DMS153 treated with DMSO at 0.1 percent for 48 hours (cell line): ENCODE measurements around the gene SLC35F1.
"Not testable (repeated sequence)": the region's sequence is repeated elsewhere in the genome, so short reads cannot be mapped to it uniquely, and the experiment has no call there.

Experiments used
- DNase-seq: peaks from one replicate; lab custom pipeline; 2025; ENCODE audit not compliant: unreplicated experiment; lab: John Stamatoyannopoulos, UW

The SLC35F1 gene

DNA sequence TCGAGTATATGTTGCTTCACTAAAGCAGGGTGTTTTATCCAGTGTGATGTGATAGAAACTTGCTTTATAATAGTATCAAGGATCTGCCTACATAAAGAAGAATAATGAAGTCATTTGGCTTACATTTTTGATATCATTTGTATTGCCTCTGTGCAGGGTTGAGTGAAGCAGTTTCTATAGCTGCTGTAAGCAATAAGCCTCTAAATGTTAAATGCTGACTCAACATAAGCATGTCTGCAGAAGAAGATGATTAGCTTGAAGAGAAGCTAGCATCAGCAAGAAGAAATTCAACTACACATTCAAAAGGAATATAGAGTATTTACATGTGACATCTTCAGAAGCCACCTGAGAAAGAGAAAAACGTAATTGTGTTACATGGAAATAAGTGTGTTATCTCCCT, 17.6 kb downstream of the SLC35F1 start:
- no peak for DNase-seq

DNA sequence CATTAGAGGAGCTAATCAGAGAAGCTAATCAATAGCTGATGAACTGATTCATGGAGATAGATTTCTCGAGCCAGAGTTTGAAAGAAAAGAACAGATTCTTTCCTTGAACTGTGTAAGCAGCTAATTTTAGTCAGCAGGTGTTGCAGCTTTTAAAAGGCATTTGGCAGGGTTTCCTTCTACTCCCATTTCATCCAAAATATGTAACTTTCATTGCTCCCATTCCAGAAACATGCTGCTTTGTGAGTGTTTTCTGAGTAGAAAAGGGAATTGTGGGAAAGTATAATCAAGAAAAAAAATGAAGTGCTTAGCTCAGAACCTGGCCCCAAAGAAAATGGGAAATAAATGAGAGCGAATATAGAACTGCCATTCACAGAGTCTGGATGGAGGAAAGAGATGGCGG, 20.8 kb downstream of the SLC35F1 start:
- DNase-seq: no peak

DNA sequence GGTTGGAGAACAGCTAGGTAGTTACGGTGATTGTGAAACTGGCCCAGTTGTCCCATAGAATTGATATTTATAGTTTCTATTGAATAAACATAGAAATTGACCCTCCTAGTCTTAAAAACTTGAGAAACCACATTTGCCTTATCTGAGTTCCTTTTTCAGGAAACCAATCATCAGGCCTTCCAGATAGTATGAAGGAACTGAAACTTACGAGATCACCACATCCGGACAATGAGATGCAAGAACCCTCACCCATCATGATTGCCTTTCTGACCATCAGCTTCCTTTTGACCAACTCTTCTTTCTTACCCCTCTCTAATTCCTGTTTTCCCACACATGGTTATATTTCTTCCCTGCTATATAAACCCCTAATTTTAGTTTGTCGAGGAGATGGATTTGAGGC, 21.8 kb downstream of the SLC35F1 start:
- no peak for DNase-seq

DNA sequence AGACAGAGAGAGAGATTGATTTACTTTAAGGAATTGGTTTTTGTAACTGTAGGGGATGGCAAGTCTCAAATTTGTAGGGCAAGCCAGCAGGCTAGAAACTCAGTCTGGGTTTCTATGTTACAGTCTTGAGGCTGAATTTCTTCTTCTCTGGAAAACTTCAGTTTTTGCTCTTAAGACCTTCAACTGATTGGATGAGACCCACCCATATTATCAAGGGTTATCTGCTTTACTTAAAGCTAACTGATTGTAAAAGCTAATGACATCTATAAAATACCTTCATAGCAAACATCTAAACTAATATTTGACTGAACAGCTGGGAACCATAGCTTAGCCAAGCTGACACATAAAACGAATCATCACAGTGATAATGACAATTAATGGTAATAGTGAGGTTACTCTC, 22.4 kb downstream of the SLC35F1 start:
- DNase-seq: no peak

DNA sequence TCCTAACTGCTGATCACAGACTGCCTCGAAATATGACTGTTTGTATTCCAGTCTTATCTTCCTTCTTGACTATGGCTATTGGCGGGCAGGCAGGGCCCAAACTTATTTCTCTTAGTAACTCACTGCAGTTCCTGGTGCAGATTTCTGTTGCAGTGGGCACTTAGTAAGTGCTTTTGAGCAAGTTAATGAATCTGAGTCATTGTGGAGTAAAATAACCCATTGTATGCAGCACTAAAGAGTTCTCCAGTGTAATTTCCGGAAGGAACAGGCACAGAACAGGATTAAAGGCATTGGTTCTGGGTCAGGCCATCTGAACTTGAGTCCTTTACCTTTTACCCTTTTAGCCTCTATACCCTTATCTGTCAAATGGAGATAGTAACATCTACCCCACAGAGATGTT, 23.6 kb downstream of the SLC35F1 start:
- DNase-seq: no peak

DNA sequence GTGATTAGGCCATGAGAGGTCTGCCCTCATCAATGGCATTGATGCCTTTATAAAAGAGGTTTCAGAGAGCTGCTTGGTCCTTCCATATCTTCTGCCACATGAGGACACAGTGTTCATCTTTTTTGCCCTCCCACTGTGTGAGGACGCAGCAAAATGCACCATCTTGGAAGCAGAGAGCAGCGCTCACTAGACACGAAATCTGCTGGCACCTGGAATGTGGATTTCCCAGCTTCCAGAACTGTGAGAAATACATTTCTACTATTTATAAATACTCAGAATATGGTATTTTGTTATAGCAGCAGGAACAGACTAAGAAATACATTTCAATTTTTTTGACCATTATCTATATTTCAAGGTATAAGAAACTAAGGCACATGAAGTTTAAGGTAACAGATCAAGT, 24.9 kb downstream of the SLC35F1 start:
- no peak for DNase-seq

DNA sequence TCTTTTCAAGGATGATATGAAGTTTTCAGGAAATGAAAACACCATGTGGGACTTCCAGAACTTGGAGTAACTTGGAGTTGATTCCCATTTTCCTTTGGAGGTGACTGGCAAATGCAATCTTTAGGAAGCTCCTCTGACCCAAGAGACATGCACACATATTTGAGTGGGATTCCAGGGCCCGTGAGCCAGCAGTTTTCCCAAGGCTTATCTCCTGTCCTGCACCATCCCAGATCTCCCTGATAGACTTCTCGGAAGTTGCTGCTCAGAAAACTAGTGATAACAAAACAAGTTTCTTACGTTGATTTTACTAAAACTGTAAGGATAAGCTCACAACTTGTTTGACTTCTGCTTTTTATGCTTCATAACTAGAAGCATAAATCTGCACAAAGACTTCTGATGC, 25.6 kb downstream of the SLC35F1 start:
- DNase-seq: no peak

DNA sequence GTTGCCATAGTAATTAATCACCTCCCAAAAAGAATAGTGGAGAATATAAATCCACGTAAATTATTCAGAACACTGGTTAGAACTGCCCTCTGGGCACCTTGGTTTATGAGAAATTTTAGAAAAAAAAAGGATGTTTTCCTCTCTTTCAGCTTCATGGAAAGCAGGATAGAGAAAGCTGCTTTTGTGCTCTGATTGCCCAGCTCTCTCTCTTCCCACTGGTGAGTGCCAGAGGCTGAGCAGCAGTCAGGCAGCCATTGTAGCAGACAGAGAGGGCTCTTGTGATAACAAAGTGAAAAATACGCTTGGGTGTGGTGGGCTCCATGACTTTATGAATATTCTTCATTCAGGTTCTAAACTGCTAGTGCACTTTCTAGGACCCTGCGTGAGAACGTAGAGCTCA, 26.4 kb downstream of the SLC35F1 start:
- DNase-seq: no peak

DNA sequence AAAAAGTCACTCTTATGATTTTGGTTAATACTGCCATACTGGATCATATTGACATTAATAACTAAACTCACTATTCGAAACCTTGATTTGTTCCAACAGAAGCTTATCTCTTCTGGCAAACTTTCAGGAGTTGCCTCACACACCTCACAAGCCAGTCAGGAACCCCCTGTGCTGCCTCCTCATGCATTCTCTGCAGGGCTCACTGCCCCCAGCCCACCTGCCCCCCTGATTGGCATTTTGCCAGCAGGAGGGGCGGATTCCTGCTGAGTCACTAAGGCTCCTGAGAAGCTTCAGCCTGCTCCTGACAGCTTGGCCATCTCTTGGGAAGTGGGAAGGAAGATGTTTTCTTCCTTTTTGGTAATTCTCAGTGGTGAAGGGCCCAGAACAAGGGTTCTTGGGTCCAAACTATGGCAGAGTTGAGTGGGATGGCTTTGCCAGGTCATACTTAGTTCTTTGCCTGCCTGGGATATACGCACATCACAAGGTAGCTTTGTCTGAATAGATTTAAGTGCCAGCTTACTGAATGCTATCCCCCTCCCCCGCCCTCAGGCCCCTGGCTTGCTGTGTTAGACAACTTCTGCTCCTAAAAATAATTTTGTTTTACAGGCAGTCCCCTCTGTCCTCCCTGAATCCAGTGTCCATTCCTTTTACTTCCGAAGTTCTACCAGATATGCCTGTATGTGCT, 31.4 kb downstream of the SLC35F1 start:
- no peak for DNase-seq

DNA sequence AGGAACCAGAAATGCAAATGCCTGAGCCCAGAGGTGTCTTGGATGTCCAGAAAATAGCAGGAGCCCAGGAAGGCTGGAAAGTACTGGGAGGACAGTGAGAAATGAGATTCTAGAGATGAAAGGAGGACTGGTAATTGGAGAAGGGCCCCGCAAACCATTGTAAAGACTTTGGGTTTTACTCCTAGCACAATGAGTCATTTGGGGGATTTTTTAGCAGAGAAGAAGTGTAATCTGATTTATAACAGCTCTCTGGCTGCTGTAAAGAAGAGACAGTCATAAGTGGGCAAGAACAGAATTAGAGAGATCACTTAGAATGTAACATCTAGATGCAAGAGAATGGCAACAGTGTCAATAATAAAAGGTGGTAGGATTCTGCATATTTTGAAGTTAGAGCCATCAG, 40.2 kb downstream of the SLC35F1 start:
- no peak for DNase-seq

DNA sequence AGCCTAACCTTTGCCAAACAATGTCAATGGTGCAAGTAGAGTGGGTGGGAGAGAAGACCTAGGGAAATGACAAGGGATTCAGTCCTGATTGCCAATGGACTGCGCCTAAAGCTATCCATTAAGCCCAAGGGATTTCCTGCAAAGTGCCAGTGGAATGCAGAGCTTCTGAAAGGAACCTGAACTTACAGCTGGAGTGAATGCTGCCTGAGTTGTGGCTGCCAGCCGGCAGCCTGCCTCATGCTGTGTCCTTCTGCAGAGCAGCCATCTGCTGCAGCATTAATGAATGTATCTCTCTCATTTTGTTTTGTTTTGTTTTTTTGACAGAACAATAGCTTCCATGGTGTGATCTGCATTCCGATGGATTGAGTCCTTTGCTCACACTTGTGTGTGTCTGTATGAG, 44.7 kb downstream of the SLC35F1 start:
- DNase-seq: no peak

DNA sequence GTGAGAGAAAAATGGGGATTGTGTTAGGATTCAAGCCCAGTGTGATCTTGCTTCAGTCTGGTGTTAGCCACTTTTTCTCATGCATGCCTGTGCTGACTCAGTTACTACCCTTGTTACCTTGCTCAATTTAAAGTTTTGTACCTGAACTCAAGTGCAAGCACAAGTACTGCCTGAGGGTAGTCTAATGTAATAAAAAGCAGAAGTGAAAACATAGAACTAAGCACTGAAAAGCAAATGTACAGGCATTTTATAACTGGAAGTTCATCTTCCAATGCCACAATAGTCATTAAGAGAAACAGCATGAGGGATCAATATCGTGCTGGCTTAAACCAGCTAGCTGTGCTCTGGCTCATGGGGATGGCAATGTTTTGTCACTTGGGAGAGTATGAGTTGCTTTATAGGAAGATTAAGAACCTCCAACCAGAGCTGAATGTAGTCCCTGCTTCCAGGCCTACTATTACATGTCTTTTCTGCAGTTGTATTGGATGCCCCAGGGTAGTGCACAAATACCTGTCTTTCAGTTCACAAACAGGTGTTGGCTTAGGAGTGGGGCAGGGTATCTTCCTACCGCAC, 48.7 kb downstream of the SLC35F1 start:
- DNase-seq: no peak

DNA sequence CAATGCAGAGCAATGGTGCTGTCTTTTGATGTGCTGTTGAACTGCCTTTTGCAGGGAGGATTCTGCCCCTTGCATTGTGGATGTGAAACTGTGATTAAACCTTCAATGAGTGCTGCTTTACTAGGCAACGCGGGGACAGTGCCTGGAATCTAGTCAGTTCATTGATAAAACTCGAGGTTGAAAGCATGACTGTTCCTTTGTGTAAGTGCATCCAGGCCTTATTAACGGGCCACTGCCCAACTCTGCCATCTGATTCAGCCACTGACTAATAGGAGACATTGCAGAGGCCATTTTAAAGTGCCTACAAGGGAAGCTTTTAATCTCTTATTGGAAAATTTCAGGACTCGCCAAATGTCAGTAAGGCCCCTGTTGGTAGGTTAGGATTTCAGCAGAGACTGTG, 49.3 kb downstream of the SLC35F1 start:
- DNase-seq: no peak

DNA sequence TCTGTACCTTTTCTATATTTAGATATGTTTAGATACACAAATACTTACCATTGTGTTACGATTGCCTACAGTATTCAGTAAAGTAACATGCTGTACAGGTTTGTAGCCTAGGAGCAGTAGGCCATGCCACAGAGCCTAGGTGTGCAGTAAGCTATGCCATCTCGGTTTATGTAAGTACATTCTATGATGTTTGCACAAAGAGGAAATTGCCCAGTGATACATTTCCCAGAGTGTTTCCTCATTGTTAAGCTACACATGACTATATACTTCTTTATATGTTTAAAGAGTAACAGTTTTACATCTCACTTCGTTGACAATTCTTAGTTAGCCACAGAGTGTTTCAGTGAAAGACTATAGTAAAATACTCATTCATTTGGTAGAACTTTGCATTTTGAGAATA, 51.5 kb downstream of the SLC35F1 start:
- no peak for DNase-seq

DNA sequence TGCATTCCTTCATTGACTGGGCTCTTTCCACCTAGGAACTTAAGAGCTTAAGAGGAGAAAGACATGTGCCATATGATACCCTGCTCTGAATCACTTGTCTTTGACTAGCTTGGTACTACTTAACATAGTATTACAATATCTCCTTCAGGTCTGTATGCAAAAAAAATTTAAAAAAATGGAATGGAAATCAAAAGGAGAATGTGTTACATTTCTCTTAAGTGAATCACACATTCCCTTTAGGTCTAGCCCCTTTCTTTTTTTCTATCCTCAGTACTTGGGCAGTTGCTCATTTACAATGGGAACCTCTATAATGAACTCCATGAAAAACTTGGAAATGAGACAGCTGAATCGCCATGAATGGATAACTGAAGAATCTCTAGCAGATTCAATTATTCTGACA, 53.8 kb downstream of the SLC35F1 start:
- DNase-seq: no peak

DNA sequence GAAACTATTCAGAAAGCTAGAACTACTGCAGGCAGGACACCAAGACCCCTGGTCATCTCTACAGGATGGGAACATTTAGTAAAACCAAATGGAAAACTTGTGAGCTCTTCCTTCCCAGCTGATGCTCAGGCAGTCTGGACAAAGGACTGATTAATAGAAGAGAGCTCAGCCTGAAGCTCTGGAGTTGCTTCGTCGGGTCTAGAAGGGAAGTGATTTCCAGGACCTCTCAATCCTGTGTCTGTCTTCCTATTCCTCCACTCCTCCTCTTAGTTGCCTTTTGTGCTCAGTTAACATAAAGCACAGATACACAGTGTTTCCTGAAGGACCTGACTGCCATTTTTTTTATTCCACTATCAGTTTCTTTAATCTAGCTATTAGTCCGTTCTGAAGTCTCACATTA, 54.2 kb downstream of the SLC35F1 start:
- no peak for DNase-seq

DNA sequence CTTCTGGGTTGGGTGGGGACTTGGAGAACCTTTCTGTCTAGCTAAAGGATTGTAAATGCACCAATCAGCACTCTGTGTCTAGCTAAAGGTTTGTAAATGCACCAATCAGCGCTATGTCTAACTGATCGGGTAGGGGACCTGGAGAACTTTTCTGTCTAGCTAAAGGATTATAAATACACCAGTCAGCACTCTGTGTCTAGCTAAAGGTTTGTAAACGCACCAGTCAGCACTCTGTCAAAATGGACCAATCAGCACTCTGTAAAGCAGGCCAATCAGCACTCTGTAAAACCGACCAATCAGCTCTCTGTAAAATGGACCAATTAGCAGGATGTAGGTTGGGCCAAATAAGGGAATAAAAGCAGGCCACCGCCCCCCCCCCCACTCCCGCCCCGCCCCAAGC, 58.7 kb downstream of the SLC35F1 start:
- not testable (repeated sequence) for DNase-seq

DNA sequence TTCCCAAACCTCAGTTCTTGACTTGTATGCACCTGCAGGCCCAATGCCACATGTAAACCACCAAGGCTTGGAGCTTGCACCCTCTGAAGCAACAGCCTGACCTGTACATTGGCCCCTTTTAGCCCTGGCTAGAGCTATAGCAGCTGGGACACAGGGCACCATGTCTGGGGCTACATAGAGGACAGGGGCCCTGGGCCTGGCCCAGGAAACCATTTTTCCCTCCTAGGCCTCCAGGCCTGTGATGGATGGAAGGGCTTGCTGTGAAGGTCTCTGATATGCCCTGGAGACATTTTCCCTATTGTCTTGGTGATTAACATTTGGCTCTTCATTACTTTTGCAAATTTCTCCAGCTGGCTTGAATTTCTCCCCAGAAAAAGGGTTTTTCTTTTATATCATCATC, 64.6 kb downstream of the SLC35F1 start:
- DNase-seq: no peak

DNA sequence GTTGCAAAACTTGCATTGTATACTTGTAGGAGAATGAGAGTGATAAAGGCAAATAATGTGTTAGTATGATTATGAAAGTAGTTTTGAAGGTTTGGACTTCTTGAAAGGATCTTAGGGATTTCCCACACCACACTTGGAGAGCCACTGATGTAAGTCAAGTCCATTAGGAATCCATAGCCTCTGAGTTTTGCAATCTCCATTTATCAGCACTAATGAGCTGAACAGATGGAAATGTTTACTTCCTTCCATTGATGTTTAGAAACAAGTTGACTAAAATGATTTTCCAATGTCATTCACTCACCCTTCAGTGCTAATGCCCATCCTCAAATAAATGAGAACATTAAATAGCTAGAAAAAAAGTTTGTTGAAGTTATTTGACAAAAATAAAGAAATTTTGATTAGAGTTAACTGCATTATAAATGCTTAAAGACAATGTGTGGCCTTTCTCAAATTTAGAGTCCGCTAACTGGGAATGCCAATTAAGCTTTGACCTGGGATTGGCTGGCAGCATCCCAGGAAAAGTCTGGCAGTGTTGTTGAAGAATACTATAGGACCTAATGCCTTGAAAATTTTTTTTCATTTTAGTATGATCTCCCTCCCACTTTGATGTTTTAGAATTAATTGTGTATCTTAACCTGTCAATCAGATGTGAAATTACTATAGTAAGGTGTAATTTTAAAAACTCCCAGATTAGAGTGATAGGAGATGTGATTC, 68.0 kb downstream of the SLC35F1 start:
- DNase-seq: no peak

DNA sequence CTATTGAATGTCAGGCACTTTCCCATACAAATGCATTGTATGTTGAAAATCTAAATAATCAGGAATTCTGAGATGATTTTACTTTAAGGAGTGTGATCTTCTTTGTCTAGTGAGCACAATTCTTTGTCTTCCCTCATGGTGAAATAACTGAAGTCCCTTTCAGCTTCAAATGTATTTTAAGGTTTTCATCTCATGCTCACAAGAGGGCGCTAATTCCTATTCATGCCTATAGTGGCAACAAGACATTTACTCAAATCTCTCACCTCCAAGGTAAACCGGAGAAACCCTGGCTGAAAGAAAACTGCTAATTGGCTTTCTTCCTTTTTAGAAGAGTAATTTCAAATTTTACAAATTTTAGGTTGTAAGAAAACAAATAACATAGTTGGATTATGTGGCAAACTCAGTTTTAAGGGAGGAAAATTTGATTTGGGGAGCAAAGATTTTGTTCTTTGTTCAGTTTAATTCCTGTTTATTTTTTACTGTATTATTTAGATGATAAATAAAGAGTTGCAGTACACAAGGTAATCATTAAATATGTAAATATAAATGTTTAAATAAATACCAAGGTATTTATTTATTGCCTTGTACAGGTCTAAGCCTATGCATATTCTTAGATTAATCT, 69.1 kb downstream of the SLC35F1 start:
- DNase-seq: peak; percentile 26

DNA sequence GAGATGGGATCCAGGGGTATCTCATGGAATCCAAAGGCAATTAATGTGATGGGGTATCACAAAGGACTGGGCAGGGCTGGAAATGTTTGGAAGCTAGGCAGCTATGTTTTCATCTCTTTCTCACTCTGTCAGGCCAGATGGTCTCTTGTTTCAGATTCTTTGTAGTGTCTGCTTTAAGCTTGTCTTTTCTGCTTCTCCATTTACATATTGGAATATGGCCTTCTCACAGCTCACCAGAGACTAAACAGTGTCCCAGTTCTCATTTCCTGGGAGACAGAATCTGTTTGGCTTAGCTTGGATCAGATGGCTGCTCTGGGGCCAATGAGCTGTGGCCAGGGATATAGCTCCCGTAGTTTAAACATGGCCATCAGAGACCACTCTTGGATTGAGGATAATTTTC, 78.9 kb downstream of the SLC35F1 start:
- DNase-seq: no peak

DNA sequence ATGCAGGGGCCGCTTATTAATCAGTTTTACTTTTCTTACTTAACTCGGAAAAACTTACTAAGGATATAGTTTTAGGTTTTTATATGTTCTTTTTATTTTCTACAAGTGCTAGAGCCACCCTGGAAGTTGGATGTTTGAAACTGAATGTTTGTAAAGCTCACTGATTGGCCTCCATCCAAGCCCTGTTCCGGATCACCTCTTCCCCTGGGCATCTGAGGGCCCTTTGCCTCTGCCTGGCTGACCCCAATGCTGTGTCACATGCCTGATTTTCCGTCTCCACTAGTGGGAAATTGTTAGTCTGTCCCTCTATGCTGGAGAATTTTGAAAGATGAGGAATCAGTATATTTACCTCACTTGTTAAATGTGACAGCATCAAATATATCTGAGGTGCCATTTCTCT, 79.3 kb downstream of the SLC35F1 start:
- DNase-seq: no peak
